ENCODE results near the gene ARMS2.

The ARMS2 gene, protein sequence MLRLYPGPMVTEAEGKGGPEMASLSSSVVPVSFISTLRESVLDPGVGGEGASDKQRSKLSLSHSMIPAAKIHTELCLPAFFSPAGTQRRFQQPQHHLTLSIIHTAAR

DNA sequence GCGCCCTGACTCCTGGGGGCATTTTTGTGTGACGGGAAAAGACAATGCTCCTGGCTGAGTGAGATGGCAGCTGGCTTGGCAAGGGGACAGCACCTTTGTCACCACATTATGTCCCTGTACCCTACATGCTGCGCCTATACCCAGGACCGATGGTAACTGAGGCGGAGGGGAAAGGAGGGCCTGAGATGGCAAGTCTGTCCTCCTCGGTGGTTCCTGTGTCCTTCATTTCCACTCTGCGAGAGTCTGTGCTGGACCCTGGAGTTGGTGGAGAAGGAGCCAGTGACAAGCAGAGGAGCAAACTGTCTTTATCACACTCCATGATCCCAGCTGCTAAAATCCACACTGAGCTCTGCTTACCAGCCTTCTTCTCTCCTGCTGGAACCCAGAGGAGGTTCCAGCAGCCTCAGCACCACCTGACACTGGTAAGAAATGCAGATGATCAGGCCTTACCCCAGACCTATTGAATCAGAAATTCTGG is at the start of gene ARMS2:
Gene ARMS2 (plus strand): TSS at position 51 of the 478 bp plus-strand sequence. CDS start 75 bp downstream, at position 126.
- DNase-seq: no peak

DNA sequence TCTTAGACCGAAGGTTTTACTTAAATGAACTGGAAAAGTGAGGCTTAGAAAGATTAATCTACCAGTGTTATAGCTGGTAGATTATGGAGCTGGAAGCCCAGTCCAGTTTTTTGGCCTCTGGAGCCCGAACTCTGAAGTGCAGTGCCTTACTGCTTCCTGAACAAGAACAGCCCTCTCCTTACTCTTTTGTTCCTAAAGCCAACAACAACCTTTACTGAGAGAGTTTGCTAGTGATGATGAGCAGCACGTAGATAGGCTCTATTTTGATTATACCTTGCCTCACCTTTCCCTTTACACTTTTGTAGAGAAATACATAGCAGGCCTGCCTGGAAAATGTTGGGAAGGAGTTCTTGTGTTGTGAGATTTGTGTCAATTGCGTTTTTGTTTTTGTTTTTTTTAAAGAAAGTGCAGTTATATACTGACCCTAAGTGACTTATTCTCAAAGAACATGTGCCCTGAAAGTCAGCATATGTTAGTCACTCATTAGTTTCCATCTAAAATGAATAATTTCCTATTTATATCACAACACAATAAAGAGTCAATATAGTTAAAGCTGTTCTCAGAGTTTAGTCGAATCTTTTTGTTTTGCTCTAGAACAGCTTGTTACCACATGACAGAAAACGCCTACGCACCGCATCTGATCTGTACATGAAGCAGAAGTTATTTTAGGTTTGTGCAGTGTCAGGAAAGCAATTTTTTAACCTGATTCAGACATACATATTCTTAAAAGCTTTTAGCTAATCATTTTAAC is 46.9 kb upstream of the ARMS2 start:
- no peak for DNase-seq

DNA sequence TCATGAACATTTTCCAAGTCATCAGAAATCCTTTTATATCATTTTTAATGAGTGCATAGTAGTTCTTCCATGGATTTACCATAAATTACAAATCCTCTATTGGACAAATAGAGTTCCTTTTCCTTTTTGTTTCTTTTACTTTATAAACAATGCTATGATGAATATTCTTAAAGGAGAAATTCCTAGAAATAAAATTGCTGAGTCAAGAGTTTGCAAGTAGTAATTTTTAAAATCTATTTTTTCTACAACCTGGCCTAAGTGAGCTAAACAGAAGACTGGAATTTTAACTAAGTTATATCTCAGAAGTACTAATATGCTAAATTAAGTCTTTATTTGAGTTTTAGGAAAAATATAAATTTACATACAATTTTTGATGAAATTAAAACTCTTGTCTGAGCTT is 41.1 kb upstream of the ARMS2 start:
- DNase-seq: no peak

DNA sequence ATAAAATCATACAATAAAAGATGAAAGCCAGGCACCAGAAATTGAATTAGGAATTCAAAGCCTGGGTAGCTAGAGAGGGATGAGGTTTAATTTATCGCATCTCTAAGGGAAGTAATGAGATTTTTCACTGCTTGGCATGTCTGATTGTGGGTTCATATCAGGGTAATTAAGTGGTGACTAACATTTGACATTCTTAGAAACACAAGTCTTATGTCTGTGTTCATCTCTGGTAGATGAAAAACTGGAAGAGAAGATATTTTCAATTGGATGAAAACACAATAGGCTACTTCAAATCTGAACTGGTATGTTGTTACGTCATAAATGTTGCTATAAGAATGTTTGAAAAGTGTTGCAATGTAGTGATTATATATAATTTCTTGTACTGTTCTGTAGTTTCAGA is 36.8 kb upstream of the ARMS2 start:
- no peak for DNase-seq

DNA sequence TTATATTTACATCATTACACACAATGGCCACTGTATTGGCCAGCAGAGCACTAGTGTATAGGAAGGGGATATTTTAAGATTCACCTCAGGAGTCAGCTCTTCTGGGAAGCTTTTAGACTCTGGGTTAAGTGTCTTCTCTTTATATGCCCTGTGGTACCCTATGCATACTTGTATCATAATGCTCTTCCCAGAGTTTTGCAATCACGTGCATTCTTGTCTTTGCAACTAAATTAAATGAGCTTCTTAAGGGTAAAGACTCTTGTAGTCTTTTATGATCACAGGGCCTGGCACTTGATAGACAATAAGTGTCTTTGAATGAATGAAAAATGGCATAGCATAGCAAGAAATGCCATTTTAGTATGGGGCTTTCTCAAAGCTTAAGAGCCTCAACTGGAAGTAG is 35.4 kb upstream of the ARMS2 start:
- DNase-seq: no peak

DNA sequence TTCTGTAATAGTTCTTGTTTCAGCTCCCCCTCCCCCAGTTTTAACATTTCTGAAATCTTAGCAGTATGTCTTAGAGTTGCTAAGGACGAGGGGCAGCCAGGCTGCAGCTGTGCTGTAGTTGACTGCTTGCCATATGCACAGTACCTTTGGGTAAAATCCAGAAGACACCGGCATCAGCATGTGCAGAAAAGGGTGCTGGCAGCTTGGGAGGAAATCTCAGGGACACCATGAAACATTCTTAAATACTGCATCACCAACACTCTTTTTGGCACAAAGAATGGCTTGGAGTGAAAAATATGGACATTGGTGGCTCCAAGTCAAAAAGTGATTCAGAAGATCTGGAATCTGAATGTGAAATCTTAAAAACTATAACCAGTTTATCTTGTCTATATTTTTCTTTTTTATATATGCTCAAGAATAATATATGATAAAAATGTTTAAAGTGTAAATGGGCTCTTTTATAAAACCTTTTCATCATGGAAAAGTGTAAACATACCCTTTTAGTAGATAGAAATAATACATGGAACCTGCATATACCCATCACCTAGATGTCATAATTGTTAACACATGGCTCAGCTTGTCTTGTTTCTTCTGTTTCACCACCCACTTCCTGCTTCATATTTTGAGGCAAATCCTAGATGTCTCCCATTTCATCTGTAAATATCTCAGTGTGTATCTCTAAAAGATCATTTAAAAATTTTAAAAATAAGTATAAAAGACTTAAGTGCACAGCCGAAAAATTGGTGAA is 34.4 kb upstream of the ARMS2 start:
- no peak for DNase-seq

DNA sequence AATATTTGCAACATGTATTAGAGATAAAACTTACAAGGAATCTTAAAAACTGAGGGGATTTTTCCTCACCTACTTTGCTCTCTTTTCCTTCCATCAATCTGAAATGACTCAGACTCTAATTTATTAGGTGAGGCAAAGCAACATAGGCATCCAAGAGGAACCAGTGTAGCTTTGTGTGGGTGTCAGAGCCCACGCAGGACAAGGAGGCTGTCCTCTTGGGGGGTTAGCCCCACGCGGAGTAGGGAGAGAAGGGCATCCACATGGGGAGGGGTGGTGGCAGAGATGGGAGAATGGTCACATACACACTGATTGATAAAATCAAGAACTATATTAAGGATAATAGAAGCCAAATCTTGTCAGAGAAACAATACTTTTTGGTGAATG is 33.8 kb upstream of the ARMS2 start:
- no peak for DNase-seq

DNA sequence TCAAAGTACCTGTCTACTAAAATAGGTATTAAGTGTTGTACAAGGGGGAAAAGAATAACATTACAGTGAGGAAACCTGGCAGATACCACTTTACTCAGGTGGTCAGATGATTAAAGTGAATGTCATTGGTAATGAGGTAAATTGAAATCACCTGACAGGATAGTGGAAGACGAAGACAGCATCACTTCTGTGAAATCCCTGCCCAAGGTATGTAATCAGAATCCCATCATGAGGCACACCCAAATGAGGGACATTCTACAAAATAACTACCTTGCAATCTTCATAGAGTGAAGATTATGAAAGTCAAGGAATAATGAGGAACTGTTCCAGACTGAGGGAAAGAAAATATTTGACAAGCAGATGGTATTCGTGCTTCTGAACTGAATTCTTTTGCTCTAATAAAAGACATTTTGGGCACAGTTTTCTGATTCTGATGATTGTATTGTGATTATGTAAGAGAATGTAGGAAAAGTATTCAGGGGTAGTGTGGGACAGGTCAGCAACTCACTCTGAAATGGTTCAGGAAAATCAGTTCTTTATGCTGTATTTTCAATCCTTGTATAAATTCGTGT is 33.3 kb upstream of the ARMS2 start:
- no peak for DNase-seq

DNA sequence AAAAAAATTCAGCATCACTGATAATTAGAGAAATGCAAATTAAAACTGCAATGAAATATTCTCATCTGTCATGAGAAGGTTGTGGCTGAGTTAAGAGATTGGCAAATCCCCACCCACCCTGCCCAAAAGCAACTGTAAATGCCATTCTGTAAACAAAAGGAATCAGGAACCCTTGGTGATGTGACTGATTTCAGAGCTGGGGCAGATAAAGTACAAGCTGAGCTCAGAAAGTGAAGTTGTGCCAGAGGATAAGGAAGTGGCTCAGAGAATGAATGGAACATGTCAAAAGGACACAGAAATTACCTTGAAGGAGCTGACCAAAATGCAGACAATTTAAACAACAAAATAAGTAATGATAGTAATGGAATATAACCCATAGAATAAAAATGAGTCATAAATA is 32.7 kb upstream of the ARMS2 start:
- no peak for DNase-seq

DNA sequence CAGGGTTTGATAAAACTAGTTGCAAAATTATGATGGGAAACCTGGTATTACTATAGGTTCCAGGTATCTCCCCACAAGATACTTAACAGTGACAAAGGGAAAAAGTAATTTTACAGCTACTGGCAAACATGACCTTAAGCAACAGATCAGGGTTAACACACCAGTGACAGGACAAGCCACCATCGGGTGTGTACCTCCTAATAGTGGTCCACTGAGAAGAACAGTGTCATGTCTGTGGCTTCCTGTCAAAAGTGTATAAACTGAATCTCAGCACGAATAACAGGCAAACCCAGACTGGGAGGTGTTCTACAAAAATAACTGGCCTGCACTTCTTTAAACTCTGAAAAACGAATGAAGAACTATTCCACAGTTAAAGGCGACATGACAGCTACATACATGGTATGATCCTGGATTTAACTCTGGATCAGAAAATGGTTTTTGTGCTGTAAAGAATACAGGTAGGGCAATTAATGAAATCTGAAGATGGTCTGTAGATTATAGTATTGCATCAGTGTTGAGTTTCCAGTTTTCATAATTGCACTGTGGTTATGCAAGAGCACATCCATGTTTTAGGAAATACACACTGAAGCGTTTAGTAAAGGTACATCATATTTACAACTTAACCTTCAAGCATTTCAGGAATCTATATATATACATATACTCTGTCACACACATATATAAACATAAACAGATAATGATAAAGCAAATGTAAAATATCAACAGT is 32.0 kb upstream of the ARMS2 start:
- no peak for DNase-seq

DNA sequence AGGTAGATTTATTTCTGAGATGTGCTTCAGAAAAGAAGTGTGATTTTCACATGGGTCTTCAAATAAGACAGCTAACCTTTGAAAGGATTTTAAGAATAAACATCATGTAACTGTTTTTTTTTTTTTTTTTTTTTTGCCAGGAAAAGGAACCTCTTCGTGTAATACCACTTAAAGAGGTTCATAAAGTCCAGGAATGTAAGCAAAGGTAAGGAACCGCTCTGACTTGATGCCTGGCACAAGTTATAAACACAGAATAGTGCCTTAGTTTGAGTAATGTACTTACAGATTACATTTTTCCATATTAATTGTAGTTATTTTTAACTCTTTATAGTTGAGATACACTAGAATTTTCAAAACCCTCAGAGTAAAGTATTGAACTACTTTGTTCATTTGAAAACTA is 30.4 kb upstream of the ARMS2 start:
- no peak for DNase-seq

DNA sequence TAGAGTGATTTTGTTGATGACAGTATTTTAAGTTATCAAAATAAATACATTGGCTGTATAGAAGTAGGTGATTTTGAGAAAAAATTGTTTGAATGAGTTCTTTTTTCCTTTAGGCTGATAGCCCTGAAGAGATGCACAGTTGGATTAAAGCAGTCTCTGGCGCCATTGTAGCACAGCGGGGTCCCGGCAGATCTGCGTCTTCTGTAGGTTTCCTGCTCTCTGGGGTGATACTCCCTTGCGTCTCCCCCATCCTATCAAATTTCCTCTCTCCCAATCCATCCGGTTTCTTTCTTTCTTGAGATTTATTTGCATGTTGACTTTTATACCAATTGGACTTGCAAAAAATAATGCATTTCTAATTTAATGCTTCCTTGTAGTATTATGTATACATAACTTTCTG is 27.6 kb upstream of the ARMS2 start:
- no peak for DNase-seq

DNA sequence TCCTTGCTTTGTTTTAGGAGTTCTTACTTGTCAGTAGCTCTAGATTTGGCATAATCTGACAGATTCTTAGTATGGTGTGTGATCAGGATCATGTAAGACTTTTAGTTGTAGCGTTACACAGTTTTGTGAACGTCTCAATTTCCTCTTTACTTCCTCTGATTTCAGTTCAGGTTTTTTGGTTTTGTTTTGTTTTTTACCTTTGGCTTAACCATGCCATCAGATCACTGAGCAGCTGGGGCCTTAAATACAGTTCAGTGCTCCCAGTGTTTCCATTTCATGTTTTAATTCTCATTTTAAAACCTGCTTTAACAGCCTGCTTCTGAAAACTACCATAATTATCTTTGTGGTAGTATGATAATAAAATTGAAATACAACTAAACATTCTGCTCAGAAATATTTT is 27.2 kb upstream of the ARMS2 start:
- no peak for DNase-seq

DNA sequence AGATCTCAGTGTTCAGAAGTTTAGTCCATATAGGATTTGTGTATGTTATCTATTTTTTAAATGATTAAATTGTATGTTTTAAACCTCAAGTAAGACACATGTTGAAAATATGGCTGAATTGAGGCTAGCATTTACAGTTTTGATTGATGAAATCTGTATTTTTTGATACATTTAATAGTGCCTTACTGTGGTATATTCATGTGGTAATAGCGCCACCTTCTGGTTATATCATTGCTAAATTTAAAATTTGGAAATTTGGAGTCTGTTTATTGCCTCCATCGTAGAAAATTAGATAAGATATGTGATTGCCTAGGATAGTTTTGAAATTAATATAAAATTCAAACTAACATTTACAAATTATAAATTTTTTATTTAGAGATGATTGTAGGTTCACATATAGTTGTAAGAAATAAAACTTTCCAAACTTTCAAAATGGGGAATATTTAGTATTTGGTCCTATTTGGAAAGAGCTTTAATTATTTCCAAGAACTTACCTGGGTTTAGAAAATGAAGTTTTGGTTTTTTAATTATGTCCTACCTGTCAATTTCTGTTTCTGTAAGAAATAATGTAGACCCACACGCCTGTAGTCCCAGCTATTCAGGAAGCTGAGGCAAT is 19.1 kb upstream of the ARMS2 start:
- no peak for DNase-seq

DNA sequence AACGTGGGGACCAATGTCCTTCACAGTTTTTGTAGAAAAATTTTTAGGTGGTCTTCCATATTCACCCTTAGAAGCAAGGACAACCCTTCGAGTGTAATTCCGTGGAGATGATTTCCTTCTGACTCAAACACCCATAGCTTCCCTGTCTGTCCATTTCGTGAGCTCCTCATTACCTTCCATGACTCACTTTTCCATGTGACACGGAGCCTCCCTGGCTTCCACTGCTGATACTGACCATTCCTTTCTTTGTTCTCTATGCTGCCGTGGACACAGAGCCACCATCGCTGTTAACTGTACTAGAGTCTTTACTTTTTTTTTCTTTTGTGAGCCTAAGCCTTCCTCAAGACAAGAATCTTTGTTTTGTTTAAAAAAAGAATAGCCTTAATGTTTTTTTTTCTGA is 12.5 kb upstream of the ARMS2 start:
- DNase-seq: no peak

DNA sequence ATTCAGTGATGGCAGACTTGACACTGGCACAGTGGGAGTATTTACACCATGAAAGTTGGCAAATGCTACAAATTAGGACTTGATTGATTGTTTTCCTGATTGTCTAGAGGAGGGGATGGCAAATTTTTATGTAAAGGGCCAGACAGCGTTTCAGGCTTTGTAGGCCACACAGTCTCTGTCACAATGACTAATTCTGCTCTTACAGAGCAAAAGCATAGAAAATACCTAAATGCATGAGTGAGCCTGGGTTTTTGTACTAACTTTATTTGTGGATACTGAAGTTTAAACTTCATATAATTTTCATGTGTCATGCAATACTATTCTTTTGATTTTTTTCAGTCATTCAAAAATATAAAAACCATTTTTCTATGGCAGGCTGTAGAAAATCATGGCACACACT is 9.0 kb upstream of the ARMS2 start:
- DNase-seq: no peak

DNA sequence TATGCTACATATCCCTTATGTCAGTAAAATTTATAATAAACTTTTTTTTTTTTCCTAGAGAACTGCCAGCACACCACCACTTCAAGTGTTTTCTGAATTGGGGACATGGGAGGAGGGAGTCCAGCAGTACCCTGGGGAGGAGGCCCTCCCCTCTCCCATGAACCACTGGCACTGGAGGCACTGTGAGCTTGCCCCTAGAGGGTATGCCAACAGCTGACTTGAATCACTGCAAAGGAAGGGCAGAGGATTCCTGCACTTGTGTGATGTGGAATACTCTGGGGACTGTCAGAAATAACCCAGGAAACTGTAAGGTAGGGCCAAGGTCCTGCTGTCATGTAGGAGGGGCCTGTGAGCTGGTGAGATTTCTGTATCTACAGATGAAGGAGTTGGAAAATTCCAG is 8.5 kb upstream of the ARMS2 start:
- no peak for DNase-seq

DNA sequence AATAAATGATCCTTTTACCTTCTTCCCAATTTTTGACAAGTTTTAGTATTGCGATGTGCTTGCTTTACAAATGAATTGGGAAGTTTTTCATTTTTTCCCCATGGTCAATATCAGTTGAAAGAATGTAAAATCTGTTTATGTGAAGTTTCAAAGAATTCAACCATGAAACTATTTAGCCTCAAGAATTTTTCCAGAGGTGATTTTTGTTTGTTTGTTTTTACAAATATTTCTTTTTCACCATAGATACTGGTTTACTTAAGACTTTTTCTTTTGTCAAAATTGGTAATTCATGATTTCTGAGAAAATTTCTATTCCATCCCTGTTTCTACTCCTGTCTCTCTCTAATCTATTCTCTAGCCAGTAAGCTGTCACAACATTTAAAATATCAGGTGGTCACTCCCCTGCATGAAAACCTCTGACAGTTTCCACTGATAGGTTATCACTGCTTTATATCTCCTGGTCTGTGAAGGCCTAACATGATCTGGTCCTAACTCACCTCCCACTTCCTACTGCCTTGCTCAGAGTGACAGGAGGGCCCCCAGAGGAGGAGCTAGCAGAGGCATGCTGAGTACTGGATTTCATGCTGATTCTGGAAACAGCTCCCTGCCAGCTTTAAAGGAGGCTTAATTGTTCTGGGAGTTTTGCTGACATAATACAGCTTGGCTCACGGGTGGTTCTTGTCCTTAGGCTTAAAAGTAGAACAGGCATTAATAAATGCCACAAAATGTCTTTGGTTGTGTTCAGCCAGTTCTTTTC is 7.6 kb upstream of the ARMS2 start:
- no peak for DNase-seq

DNA sequence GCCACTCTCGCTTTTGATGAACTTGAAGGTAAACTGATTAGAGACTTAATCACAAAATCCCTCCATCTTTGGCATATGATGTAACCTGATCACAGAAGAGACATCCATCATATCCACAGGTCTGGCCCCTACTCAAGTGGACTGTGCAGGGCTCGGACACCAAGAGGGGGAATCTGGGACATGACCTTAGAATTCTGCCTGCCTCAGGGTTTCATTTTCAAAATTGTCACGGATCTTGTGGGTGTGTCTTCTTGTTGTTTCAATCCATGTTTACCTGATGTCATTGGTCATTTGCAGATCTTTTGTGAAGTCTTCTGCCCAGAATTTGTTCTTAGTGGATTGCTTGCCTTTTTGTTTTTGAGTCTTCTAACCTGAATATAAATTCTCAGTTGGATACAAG is 5.9 kb upstream of the ARMS2 start:
- no peak for DNase-seq

DNA sequence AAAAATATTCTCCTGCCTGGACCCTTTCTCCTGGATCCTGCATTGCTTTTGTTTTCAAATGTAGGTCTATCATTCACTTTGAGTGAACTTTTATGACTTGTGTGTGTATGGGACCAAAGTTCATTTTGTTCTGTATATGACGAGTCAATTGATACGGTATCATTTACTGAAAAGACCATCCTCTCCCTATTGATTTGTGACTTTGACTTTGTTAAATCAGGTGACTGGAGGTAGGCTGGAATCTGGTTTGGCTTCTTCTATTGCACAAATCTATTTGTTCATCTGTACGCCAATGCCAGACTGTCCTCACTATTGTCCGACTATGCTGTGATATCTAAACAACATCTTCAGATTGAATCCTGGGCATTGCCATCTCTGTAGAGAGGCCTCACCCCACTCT is 5.3 kb upstream of the ARMS2 start:
- no peak for DNase-seq

DNA sequence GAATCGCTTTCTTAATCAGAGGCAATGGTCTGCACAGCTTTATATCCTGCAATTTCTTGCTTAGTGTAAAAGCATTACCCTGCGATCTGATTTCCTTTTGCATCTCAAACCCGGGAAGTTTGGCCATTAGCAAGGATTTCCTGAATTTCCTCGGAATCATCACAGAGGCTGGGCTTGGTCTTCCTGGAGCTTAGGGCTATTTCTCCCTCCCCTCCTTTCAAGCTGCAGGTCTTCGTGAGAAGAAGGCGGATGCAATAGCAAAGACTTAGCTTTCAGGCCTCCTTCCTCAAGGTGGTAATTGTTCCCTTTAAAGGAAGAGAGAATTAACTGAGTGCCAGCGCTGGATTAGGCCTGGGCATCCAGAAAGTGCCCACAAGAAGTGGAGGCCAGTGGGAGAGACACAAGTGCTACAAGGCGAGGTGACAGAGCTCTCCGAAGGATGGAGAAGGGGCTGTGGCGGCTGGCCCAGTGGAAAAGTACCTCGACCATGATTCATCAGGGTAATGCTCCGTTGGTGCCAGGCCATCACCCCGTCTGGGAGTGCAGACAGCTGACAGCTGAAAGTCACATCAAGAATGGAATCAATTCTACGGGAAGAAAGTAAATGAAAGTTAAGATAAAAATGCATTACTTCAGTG is 4.0 kb upstream of the ARMS2 start:
- DNase-seq: no peak

DNA sequence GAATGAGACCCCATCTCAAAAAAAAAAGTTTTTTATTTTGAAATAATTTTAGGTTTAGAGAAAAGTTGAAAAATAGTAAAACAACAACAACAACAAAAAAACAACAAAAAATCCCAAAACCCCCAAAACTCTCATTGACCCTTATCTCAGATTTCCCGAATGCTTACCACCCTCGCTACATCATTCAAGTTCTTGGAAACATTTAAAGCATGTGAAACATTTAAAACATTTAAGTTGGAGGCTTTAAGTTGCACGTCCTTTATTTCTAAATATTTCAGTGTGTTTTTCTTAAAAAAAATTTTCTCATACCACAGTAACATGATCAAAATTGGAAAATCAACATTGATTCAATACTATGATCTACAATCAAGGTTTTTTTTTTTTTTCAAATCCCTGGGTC is 382 bp upstream of the ARMS2 start:
- no peak for DNase-seq
